Activated CD4-positive, alpha-beta T cell treated with anti-CD3 and anti-CD28 coated beads, Interleukin-2, Interleukin-6, amounts not matched to agents 100 ng/mL and 50 ng/mL, durations not matched to agents 16 hours and 8 hours (primary cell): ENCODE results near the gene RNF113A.
"Not testable (repeated sequence)": the region's sequence is repeated elsewhere in the genome, so short reads cannot be mapped to it uniquely, and the experiment has no call there.

ENCODE experiments used
- DNase-seq: peaks from one replicate; pipeline ENCODE4 v3.0.0-alpha.2; 2020

Gene RNF113A

DNA sequence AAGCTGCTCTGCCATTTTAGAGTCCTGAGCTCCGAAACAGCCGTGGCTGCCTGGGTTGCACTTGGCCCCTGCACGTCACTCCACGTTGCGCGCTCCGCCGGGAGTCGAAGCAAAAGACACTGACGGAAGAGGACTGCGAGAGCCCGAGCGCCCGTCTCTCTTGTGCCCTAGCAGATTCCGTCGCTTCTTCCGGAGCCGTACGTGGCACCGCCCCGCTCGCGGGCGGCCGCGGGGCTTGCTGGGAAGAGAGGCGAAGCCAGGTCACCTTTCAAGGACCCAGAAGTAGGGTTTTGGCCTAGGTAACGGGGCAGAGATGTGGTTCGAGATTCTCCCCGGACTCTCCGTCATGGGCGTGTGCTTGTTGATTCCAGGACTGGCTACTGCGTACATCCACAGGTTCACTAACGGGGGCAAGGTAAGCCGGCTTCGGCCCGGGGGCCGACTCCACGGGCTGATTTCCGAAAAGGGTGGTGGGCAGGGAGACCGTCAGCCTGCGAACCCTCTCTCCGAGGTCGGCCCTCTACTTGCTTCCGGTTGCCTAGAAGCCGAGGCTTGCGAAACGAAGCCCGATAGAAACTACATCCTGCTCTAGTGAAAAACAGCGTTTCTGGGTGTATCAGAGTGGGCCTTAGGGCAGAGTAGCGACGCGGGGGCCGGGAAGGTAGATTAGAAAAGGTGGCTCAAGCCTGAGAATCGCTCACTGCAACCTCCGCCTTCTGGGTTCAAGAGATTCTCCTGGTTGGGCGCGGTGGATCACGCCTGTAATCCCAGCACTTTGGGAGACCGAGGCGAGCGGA is at the start of gene RNF113A, which contains the start of gene NDUFA1:
Gene RNF113A, minus strand, starts transcription at position 135 of the 797 bp plus-strand sequence. Its CDS starts 120 bp downstream, at position 15.
Gene NDUFA1, plus strand, starts transcription at position 234 of the 797 bp plus-strand sequence. Its CDS starts 80 bp downstream, at position 314.
- peak; percentile 91 for DNase-seq

DNA sequence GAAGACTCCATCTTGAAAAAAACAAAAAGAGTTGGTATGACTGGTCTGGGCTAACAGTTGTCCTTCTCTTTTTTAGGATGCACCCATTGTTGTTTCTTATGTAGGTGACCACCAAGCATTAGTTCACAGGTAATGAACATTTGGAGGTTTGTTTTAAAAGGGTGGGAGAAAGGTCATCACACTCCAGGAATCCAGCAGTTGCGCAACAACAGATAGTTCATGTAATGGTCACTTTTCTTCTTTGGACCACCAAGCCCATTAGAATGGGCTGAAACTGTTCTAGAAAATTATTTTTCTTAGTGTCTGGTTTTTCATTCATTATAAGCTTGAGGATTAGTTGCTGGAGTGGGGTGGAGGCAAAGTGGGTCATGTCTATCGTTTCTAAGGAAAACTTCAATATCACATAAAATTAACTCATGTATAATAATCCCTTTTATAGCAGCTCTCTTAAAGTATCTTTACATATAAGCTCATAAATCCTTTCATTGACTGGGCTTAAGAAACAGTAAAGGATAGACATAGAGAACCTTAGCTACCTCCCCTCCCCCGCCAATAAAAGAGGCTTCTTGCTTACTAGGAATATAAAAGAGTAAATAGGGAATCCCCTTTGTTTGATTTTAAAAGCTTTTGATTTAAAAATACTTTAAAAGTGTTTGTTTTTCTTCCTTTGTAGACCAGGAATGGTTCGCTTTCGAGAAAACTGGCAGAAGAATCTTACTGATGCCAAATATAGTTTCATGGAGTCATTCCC is 48.5 kb upstream of the RNF113A start:
- DNase-seq: no peak

DNA sequence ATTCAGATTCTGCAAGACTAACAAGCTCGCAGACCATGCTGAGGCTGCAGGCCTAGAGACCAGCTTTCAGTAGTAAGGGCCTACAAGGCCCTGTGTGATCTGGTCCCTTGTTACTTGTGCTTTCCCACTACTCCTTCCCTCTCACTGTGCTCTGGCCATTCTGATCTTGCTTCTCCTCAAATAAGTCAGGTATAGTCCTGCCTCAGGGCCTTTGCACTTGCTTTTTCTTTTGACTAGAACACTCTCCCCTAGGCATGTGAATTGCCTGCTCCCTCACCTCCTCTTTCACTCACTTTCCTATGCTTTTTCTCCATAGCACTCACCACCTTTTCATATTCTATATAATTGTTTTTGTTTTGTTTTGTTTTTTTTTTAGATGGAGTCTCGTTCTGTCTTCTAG is 46.3 kb upstream of the RNF113A start:
- no peak for DNase-seq

DNA sequence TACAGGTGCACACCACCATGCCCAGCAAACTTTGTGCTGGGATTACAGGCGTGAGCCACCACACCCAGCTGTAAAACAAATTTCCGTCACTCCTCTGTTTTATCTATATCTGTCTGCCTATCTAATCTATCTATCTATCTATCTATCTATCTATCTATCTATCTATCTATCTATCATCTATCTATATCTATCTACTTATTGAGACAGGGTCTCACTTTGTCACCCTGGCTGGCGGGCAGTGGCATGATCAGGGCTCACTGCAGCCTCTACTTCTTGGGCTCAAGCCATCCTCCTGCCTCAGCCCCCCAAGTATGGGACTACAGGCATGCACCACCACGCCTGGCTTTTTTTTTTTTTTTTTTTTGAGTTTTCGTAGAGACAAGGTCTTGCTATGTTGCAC is 44.8 kb upstream of the RNF113A start:
- no peak for DNase-seq

DNA sequence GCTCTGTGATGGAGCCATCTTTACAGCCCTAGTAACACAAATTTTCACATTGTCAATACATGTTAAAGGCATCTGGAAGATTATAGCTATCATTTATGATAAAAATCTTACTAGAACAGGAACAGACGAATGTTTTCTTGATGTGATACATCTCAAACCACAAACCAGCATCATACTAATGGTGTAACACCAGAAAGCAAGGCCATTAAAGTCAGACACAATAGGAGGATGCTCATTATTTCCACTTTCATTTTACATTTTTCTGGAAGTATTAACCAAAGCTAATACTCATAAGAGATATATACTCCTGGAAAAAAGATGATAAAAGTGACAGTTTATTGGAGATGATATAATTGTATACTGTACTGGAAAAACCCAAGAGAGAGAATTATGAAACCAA is 29.4 kb upstream of the RNF113A start:
- no peak for DNase-seq

DNA sequence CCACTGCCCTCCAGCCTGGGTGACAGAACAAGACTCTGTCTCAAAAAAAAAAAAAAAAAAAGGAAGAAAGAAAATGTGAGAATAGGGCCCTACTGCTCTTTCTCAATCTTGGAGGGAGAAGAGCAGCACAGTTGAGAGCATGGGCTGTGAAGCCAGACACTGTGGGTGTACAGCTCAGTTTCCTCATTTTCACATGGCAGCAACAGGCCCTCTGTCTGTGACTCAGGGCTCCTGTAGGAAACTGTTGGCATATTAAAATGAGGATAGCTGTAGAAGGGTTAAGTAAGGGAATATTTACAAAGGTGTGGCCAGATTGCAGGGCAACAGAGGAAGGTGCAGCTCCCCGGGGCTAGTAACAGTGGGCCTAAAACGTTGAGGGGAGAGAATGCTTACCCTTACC is 27.6 kb upstream of the RNF113A start:
- DNase-seq: no peak

DNA sequence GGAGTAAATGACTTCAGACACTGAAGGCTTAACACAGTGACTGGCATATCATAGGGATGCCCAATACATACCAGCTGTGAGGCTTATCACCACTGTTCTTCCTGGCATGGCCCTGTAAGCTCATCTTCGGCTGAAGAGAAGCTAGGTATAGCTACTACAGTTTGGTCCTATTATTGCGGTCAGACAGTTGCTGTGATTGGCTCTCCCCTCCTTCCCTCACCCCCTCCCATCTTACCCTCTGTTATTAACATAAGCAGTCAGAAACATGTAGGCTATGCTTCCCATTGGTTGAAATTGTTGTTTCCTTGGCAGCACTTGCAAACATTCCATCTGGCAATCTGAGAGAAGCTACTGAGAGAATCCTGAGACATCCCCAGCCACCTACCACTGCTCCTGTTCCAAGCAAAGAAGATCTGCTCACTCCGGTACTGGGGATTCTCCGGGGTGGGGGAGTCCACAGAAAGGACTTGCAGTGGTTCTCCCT is 24.4 kb upstream of the RNF113A start, which contains the start of gene AKAP14:
Gene AKAP14, plus strand, starts transcription at position 51 of the 484 bp plus-strand sequence. CDS start 7,331 bp downstream, outside the sequence.
- DNase-seq: no peak

DNA sequence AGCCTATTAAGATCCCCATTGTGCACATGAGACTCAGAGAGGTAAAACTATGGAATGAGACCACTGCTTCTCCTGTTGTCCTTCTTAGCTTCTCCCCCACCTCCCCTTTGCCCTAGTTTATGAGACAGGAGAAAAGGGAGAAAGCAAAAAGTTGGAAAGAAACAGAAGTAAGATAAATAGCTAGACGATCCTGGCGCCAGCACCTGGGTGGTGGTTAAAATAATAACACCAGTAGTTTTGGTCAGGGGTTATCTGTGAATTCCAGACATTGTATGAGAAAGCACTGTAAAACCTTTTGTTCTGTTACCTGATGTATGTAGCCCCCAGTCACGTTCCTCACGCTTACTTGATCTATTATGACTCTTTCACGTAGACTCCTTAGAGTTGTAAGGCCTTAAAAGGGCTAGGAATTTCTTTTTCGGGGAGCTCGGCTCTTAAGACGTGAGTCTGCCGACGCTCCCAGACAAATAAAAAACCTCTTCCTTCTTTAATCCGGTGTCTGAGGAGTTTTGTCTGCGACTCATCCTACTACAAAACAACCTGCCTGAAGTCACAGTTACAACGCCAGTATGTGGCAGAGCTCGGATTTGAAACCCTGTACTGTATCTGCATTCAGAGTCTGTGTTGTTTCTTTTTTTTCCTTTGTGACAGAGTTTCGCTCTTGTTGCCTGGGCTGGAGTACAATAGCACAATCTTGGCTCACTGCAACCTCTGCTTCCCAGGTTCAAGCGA is 20.6 kb upstream of the RNF113A start:
- DNase-seq: not testable (repeated sequence)

DNA sequence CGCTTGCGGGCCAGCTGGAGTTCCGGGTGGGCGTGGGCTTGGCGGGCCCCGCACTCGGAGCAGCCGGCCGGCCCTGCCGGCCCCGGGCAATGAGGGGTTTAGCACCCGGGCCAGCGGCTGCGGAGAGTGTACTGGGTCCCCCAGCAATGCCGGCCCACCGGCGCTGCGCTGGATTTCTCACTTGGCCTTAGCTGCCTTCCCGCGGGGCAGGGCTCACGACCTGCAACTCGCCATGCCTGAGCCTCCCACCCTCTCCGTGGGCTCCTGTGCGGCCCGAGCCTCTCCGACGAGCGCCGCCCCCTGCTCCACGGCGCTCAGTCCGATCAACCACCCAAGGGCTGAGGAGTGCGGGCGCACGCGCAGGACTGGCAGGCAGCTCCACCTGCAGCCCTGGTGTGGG is 19.1 kb upstream of the RNF113A start:
- DNase-seq: not testable (repeated sequence)

DNA sequence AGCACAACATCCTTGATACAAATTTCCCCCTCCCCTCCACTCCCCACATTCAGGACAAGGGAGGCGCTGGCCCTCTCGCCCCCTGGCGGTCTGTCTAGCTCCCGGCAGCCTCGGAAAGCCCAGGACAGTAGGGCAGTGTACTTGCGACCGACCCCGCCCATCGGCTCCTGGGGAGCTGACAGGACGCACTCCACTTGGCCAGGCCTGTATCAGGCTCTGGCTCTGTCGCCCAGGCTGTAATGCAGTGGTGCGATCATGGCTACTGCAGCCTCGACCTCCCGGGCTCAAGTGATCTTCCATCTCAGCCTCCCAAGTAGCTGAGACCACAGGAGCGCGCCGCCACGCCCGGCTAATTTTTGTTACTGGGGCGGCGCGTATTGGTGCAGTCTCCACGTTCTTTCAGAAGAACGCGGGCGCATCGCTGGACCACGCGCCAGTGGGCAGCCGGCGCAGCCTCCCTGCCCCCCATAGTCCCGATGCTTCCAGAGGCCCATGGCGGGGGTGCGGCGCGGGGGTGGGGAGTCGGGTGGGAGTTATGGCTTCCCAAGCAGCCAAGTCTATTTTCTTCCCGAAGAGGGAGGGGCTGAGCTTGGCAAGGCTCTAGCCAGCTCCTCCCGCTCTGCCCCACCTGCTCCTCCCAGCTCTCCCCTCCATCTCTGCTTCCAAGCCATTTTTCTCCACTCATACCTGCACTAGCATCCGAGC is 16.3 kb upstream of the RNF113A start:
- peak; percentile 75 for DNase-seq

DNA sequence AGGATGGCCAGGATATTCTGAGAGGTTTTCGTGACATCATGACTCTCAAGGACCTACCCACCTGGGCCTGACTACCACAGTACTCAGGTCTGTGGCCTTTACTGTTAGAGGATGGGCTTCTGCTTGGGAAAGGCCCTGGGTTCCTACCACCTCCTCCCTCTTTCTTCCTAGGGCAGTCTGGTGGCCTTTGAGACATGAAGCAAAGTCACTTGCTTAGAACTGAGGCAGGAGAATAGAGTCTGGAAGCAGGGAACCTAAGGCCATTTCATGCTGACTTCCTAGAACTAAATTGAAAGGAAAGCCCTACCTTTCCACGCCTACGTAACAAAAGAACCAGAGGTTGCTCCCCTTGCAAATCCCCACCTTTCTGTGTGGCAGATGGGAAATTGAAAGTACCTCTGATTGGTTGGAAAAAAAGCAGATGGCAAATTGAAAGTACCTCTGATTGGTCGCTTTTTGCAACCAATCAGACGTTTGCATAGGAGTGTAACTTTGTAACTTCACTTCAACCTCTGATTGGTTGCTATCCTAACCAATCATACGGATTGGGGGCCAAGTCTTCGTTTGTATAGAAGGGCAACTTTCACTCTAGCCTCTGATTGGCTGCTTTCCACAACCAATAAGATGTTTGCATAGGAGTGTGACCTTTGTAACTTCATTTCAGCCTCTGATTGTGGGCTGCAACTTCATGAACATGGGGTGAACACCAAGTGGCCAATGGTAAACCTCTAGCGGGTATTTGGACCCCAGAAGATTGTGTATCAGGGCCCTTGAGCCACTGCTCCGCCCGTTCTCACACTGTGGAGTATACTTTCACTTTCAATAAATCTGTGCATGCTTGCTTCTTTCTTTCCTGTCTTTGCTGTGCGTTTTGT is 14.3 kb upstream of the RNF113A start:
- peak; percentile 46 for DNase-seq

DNA sequence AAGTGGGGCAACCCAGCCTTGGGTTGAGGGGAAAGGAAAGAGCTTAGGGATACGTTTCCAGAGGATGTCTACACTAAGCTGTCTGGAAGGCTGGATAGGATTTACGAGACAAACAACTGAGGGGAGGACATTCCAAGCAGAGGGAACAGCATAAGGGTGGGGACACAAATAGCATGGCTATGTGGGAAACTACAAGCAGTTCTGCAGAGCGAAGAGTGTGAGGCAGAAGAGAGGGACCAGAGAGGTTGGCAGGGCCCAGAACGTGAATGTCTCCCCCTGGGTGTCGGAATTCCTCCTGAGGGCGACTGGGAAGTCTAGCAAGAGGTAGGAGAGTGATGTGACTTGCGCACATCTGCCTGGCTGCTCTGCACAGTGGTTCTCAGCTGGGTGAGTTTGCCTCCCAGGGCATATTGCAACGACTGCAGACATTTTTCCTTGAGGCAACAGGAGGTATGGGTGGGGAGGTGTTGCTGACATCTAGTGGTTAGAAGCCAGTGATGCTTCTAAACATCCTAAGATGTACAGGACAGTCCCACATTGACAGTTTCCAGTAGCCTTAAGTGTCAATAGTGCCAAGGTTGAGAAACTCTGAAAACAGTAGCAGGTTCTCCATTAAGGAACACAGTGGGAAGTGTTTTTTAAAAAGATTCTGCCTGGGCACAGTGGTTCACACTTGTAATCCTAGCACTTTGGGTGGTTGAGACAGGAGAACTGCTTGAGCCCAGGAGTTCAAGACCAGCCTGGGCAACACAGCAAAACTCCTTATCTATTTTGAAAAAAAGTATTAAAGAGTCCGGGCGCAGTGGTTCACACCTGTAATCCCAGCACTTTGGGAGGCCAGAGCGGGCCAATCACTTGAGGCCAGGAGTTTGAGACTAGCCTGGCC is 9.3 kb upstream of the RNF113A start:
- DNase-seq: peak; percentile 58

DNA sequence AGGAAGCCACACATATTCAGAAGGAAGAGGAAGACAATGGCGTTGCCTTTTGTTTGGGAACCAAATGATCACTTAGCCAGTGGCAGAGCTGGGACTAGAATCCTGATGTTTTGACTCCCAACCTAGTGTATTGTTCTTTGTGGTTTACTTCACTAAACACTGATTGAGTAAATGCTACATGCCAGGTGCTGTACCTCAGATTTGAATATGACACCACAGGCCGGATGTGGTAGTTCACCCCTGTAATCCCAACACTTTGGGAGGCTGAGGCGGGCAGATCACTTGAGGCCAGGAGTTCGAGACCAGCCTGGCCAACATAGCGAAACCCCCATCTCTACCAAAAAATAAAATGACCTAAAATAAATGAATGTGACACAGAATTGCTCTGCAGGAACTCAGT is 8.5 kb upstream of the RNF113A start:
- peak; percentile 12 for DNase-seq

DNA sequence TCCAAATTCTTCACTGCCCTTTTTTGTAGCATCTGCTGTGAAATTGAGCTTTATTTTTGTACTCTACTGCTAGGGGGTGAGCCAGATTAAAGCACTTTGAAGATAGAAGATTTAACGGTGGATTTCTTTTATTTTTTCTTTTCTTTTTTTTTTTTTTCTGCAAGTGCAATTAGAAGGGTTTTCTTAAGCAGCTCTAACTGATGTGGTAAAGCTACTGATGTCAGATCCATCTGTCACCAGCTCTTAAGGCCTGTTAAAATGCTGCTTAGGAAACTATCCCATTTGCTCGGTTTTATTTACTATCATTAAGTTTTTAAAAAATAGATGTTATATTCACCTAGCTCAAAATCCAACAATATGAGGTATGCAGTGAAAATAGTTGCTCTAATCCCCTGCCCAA is 7.2 kb upstream of the RNF113A start:
- DNase-seq: no peak

DNA sequence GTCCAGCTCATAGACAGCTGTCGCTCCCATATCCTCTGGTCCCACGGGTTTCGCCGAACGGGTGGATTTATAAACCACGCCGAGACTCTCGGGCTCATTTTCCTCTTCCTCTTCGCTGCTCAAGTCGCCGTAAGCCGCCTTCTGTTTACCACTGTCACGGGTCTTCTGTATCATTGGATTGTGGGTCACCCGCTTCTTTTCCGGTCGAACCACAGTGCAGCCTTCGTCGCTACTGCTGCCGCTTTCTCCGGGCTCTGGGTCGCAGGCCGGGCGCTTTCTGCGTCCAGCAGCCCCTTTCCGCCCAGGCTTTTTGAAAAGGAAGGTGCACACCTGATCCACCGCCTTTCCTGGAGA is 311 bp downstream of the RNF113A start:
- DNase-seq: no peak

DNA sequence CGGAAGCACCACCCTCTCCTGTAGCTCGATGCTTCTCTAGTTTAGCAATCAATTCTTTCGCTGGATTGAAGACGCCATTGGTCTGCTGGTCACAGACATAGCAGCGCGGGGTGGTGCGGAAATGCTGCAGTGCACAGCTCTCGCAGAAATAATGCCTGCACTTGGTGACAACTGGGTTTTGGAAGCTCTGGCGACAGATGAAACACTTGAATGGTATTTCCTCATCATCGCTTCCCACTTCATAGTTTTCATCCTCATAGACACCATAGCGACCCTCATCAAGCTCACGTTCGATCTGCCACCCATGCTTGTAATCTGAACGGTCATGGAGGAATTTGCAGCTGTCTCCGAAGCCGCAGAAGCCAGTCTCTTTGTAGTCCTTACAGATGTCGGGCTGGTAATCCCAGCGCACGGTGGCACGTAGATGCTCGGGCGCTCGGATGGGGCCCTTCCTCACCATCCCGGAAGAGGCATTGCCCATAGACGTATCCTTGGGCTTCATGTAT is 854 bp downstream of the RNF113A start:
- peak; percentile 39 for DNase-seq

DNA sequence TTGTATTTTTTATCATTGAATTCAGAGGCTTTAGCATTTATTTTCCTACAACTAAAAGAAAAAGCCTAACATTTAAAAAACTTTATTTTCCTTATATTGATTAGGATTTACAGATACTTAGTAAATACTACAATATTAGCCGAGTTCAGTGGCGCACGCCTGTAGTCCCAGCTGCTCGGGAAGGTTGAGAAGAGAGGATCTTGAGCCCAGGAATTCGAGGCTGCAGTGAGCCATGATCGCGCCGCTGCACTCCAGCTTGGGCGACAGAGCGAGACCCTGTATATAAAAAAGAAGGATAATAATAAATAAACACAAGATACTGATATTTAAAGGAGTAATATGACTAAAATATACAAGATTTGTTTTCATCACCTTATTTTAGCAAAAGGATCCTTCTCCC is 18.1 kb downstream of the RNF113A start:
- DNase-seq: no peak

DNA sequence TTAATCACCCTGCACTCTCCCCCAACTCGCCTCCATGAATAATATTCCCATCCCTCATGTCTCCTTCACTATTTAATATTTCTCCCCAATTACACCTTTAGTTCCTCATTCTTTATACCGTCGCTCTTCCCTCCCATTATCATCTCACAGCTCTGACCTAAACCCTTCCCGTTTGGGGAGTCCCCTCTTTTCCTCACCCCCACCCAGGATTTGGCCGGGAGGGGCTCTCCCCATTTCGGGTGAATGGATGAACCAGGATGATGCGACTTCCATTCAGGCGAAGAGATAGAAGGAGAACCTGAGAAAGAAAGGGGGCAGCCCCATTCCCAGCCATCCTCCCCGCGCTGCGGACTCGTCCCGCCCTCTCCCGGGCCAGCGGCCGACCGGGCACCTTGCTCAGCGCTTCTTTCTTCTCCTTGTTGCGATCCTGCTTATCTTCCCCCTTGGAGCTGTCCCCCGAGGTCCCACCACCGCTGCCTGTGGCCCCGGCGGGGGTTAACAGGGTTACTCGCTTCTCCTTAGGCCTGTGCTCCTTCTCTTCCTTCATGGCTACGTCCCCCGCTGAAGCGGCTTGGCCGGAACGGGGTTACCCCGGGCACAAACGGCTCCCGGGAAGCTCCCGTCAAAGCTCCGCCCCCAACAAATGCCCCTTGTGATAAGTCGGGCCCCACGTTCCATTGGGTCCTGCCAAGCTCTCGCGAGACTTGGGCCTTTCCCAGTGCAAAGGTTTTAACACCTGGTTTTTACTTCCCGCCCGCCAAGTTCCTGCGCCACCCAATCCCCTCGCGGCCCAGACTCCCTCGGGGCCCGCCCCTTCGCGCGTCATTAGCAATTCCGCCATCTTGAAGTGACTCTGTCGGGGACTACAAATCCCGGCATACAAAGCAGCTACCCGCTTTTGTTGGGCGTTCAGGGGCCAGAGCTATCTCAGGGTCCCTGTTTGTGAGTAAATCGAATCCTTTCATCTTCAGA is 18.9 kb downstream of the RNF113A start, which contains the start of gene UPF3B:
Gene UPF3B, minus strand, starts transcription at position 582 of the 972 bp plus-strand sequence. Its CDS starts 35 bp downstream, at position 547.
- peak; percentile 96 for DNase-seq

DNA sequence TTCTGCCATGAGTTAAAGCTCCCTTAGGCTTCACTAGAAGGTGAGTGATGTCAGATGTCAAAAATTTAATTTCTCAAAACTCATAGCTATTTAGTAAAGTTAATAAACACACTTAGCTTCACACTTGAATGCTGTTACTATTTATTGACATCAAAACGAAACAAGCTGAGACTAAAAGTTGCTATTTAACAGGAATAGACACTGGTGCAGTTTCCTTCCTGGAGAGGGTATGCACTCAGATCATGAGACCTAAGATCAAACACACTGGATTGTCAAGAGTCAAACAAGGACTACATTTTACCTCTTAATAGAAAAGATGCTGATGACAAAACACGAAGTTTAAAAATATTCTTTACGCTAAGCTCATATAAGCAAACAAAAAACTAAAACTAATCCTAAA is 37.6 kb downstream of the RNF113A start:
- DNase-seq: no peak
